Heart left ventricle (tissue), 16 donors: ENCODE measurements around the gene ANAPC10. TPM values are rescaled to one million over a fixed set of nuclear protein-coding genes. Genes with fewer than 3 reads are reported as not detected.
"Not testable (repeated sequence)": the region's sequence is repeated elsewhere in the genome, so short reads cannot be mapped to it uniquely, and the experiment has no call there.

ENCODE experiments used
- ATAC-seq, 4 donors: fragments of 200-7000 bp; cut with Tn5 transposase; one replicate each; pipeline ENCODE4 v1.9.1; 2020 to 2022; ENCODE audit warnings: moderate library complexity in 4 of 4, mild to moderate bottlenecking in 3 of 4, moderate number of reproducible peaks in 1 of 4
- DNase-seq, 5 donors: peaks; one replicate each; pipeline ENCODE4 v3.0.0-alpha.2; 2020
- H3K27ac ChIP-seq, 12 donors: fragments of 200-600 bp; sonication (generic) in 4 of 12; one replicate each; pipeline versions ENCODE4 v1.5.0 to v1.8.0; 2016 to 2022; ENCODE audit warnings: mild to moderate bottlenecking in 2 of 12
- H3K27me3 ChIP-seq, 9 donors: fragments of 200-600 bp; sonication (generic) in 2 of 9; one replicate each; pipeline versions ENCODE4 v1.5.1 to v1.8.0; 2016 to 2022; ENCODE audit warnings: mild to moderate bottlenecking in 3 of 9
- H3K36me3 ChIP-seq, 9 donors: fragments of 200-600 bp; sonication (generic) in 2 of 9; one replicate each; pipeline versions ENCODE4 v1.5.0 to v1.8.0; 2018 to 2022; ENCODE audit warnings: mild to moderate bottlenecking in 2 of 9
- H3K4me1 ChIP-seq, 12 donors: fragments of 200-600 bp; sonication (generic) in 4 of 12; one replicate each; pipeline versions ENCODE4 v1.5.0 to v1.8.0; 2016 to 2022; ENCODE audit warnings: mild to moderate bottlenecking in 3 of 12
- H3K4me3 ChIP-seq, 12 donors: fragments of 200-600 bp; sonication (generic) in 4 of 12; one replicate each; pipeline versions ENCODE4 v1.5.0 to v1.8.0; 2017 to 2022; ENCODE audit warnings: mild to moderate bottlenecking in 9 of 12, moderate library complexity in 4 of 12
- H3K9me3 ChIP-seq, 12 donors: fragments of 200-600 bp; sonication (generic) in 4 of 12; one replicate each; pipeline versions ENCODE4 v1.5.0 to v1.8.0; 2016 to 2022; ENCODE audit warnings: mild to moderate bottlenecking in 1 of 12
- CTCF ChIP-seq, 12 donors: fragments of 200-600 bp; sonication (generic) in 4 of 12; IDR thresholded peaks; one replicate each; pipeline versions ENCODE4 v1.5.0 to v1.8.0; 2018 to 2022; ENCODE audit warnings: antibody characterized with exemption in 12 of 12, mild to moderate bottlenecking in 5 of 12
- POLR2A ChIP-seq, 2 donors: fragments of 450-650 bp; IDR thresholded peaks; one replicate each; pipeline ENCODE4 v1.6.1; 2017; ENCODE audit warnings: antibody characterized with exemption in 2 of 2, mild to moderate bottlenecking in 2 of 2, moderate library complexity in 2 of 2
- WGBS, 4 donors: extraction: QIAGEN DNeasy Blood & Tissue Kit in 2 of 4; methylation state at CpG; one replicate each; pipeline versions ENCODE4 v1.1.5 to v1.1.7; 2013 to 2018; 5-methylcytosine and 5-hydroxymethylcytosine counted together
- intact Hi-C, 10 donors: fragments of 100-400 bp; cut with DNase I; formaldehyde crosslinking; loops; one replicate each; pipeline versions ENCODE4 v1.11.1 to v1.14.2; 2022
- long read RNA-seq, 3 donors: library from polyadenylated mRNA; unstranded; transcript quantifications; one replicate each; pipeline ENCODE4 v2.0.0, GENCODE V29; 2020 to 2021
- polyA plus RNA-seq, 2 donors: library from polyadenylated mRNA; stranded (reverse); fragments of 200-250 nt; gene quantifications; one replicate each; pipeline ENCODE4 v1.2.3, GENCODE V29; 2013
- total RNA-seq, 9 donors: library from RNA; depleted of rRNA in 2 of 9; stranded (reverse); fragments of >200 nt in 2 of 9; fragmentation: NEBNext Ultra II Directional in 3 of 9; extraction: Animal tissue kit (Norgen Biotek cat#: 25700) in 3 of 9; gene quantifications; one replicate each; pipeline versions ENCODE4 v1.1.0 to v1.2.4, GENCODE V29; 2016 to 2023
- donor health status: ischemic (EF 13 %, LVEDD 7.1; RV severe dilation, severe dysfunction).
- donor health status: healthy with polysubstance abuse.
- donor health status: DM: no; HTN: yes; CAD: no.
- donor health status: DM: no; HTN: no; CAD: no.
- donor health status: ischemic (EF 25% LVEDD 6.9; RV normal size, moderate dysfunction).
- donor health status: ischemic (EF 25% LVEDD 5.7; RV mildly dilated, moderate dysfunction).
- donor health status: healthy.
- donor health status: DM: yes; HTN: yes; CAD: no.
- donor health status: ischemic (EF 35%, LVEDD 5.7; RV mildly dilated, moderate dysfunction).
- donor health status: nonischemic (EF 11% LVEDD 7.7; RV severe dilation, severe dysfunction).
- donor health status: DM: yes; HTN: yes; CAD: no.
- donor health status: PGD.
- donor health status: ischemic (EF 29% LVEDD 5.4; RV normal size, mild dysfunction).
- donor health status: nonischemic (EF 23%, LVEDD 6.1; RV moderate dilation, normal function).

The ANAPC10 gene
- 10 to 100 TPM; 12.3 to 26.9 (median 13.6) TPM for total RNA-seq
- polyA plus RNA-seq, result 10 to 100 TPM; 13.0 to 20.7 TPM
- long read RNA-seq, donor 1, transcript ANAPC10-201 (5 exons, 868 nt), result major isoform, 8 of 18 reads
- long read RNA-seq, donor 1, transcript ANAPC10-209 (5 exons, 1,025 nt), result major isoform, 8 of 18 reads
- long read RNA-seq, donor 1, partial matches to known transcripts, result 1 of 18 reads
- long read RNA-seq, donor 1, other reads (novel, unspliced or antisense), result 1 of 18 reads
- long read RNA-seq, donor 2, transcript ANAPC10-209 (5 exons, 1,025 nt), result minor isoform, 6 of 25 reads
- long read RNA-seq, donor 2, transcript ANAPC10-201 (5 exons, 868 nt), result major isoform, 11 of 25 reads
- long read RNA-seq, donor 2, partial matches to known transcripts, result 3 of 25 reads
- long read RNA-seq, donor 2, other reads (novel, unspliced or antisense), result 4 of 25 reads
- long read RNA-seq, donor 3, transcript ANAPC10-201 (5 exons, 868 nt), result major isoform, 6 of 11 reads
- long read RNA-seq, donor 3, partial matches to known transcripts, result 1 of 11 reads
- long read RNA-seq, donor 3, other reads (novel, unspliced or antisense), result 2 of 11 reads

DNA sequence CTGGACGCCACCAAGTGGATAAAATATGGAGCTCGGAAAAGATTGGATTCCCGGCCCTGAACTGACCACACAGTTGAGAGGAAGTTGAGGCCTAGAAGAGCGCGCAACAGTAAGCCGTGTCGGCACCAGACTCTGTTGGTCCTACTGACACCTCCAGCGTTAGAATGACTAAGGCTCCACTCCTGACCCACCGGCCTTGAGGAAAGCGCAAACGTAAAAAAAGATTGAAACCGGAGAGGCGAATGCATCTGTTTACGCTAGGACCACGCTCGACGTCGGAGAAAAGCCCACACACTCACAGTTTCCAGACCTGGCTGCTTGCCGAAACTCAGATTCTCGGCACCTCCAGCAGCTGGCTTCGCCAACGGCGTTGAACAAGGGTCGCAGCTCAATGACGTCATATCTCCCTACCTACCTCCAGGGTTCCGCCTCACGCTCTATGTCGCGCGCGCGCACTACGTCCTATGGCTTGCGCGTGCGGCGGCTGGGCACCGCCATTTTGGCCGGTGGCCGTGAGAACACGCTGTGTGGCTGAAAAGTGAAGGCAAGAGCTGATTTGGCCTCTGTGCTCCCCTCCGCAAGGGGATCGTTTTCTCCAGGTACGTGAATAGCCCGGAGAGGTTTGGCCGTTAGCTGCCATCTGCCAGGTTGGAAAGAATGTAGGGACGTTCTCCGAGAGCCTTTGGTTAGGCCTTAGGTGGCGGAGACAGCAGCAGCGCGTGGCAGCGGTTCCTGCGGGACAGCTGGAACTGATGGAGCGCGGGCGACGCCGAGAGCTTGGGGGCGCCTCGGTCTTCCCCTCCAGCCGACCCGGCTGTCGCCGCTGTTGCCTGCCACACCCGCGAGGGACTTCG, at the start of gene ANAPC10, which contains the start of gene ABCE1:
TSS of gene ANAPC10 (minus strand) at position 376 of the 854 bp plus-strand sequence. CDS start 2,097 bp downstream, outside the sequence.
TSS of gene ABCE1 (plus strand) at position 491 of the 854 bp plus-strand sequence. CDS start 6,102 bp downstream, outside the sequence.
- DNase-seq (peak; percentile 95 to 97 (median 96)), ATAC-seq (peak; percentile 98 to 99 (median 98))
- WGBS, 4 donors, result 0 to 1% (median 0%) methylated on average over 66 to 67 of the region's 67 CpGs
- TF ChIP-seq POLR2A (IDR thresholded peaks at IDR 0.05), result peak in 1 of 2 donors; percentile 41
- TF ChIP-seq CTCF (IDR thresholded peaks at IDR 0.05), result peak in 9 of 12 donors; percentile 9 to 50 (median 32)
- H3K27me3 ChIP-seq, result no peaks in the 10 kb centered on the region
- H3K9me3 ChIP-seq, result peaks cover 0 to 13% (median 2%) of the 10 kb centered on the region in 12 donors
- peaks cover 0 to 30% (median 27%) of the 10 kb centered on the region in 9 donors for H3K36me3 ChIP-seq
- intact Hi-C loops, result loop anchor here in 3 of 10 donors (5.0 to 10.0 kb wide), 2 partner anchors 514 to 923 kb away; no protein-coding TSS in a partner anchor
- H3K27ac ChIP-seq, result peak within 1 kb of the TSS; percentile 73 to 95 (median 91)
- peak within 1 kb of the TSS; percentile 58 to 82 (median 70) for H3K4me3 ChIP-seq
- peaks cover 3 to 55% (median 33%) of the 10 kb centered on the region in 12 donors for H3K4me1 ChIP-seq

- 57 to 88% (median 78%) methylated on average over 1 of the region's 1 CpG for WGBS, 4 donors
- ATAC-seq, H3K27ac ChIP-seq, H3K27me3 ChIP-seq, H3K9me3 ChIP-seq, intact Hi-C loops, H3K4me3 ChIP-seq, DNase-seq: not testable (repeated sequence)
- H3K36me3 ChIP-seq, result peaks cover 0 to 90% (median 49%) of the 10 kb centered on the region in 9 donors
- H3K4me1 ChIP-seq, result peaks cover 0 to 26% (median 2%) of the 10 kb centered on the region in 12 donors
Observed at GRCh38 chr4:145136219-145136618, 38.2 kb upstream of the ANAPC10 start.

DNA sequence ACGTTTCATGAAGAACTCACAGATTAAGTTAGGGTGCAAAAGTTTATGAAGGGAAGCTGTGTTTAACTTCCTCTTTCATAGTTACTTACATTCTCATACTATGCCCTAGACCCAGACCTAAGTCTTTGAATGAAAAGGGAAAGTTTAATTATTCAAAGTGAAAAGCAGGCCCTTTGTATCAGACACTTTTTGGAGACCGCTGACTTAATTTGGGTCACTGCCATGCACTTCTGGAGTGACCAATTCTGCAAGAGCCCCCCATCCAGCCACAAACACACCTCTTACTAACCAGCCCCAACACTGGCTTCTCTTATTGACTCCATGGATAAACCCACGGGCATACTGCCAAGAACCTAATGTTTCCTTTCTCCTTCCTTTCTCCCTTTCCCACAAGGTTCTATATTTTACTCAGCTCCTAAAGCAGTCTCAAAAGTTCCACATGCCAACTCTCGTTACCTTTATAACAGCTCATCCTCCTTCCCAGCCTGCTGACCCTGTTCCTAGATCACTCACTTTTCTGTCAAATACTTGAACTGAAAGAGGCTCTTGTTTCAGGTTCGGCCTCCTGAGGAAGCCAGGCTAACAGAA, 34.6 kb upstream of the ANAPC10 start:
- no peak overlapping the region for H3K4me3 ChIP-seq
- H3K9me3 ChIP-seq, result no peaks in the 10 kb centered on the region
- intact Hi-C loops, result no loop called here
- H3K4me1 ChIP-seq, result peaks cover 0 to 26% (median 2%) of the 10 kb centered on the region in 12 donors
- ATAC-seq (peak in 2 of 4 donors; percentile 11 to 33), DNase-seq (no peak)
- no peak for TF ChIP-seq POLR2A (IDR thresholded peaks at IDR 0.05)
- TF ChIP-seq CTCF (IDR thresholded peaks at IDR 0.05), result no peak
- H3K27ac ChIP-seq, result peak overlapping the region in 1 of 12 donors; percentile 6
- peaks cover 0 to 88% (median 37%) of the 10 kb centered on the region in 9 donors for H3K36me3 ChIP-seq
- 63 to 75% (median 68%) methylated on average over 5 of the region's 5 CpGs for WGBS, 4 donors
- no peaks in the 10 kb centered on the region for H3K27me3 ChIP-seq

DNA sequence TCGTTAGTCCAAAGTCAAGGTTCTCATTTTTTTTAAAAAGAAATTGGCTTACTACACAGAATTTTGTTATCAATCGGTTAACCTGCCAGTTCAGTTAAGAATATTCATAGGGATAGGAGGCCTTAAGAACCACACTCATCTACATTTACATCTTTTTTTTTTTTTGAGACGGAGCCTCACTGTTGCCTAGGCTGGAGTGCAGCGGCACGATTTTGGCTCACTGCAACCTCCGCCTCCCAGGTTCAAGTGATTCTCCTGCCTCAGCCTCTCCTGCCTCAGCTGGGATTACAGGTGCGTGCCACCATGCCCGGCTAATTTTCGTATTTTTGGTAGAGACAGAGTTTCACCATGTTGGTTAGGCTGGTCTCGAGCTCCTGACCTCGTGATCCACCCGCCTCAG, 33.9 kb upstream of the ANAPC10 start:
- no peak for ATAC-seq
- WGBS, 4 donors, result 93 to 95% (median 95%) methylated on average over 12 of the region's 12 CpGs
- Histone ChIP-seq H3K36me3 (peaks cover 0 to 88% (median 37%) of the 10 kb centered on the region in 9 donors), H3K4me3 (no peak overlapping the region), H3K9me3 (no peaks in the 10 kb centered on the region), H3K27me3 (no peaks in the 10 kb centered on the region), H3K4me1 (peaks cover 0 to 26% (median 2%) of the 10 kb centered on the region in 12 donors), H3K27ac (no peak overlapping the region)
- intact Hi-C loops, result no loop called here
- no peak for DNase-seq
- TF ChIP-seq POLR2A (IDR thresholded peaks at IDR 0.05) (no peak), CTCF (IDR thresholded peaks at IDR 0.05) (no peak)
